ENCODE measurements around the gene MROH7.

DNA sequence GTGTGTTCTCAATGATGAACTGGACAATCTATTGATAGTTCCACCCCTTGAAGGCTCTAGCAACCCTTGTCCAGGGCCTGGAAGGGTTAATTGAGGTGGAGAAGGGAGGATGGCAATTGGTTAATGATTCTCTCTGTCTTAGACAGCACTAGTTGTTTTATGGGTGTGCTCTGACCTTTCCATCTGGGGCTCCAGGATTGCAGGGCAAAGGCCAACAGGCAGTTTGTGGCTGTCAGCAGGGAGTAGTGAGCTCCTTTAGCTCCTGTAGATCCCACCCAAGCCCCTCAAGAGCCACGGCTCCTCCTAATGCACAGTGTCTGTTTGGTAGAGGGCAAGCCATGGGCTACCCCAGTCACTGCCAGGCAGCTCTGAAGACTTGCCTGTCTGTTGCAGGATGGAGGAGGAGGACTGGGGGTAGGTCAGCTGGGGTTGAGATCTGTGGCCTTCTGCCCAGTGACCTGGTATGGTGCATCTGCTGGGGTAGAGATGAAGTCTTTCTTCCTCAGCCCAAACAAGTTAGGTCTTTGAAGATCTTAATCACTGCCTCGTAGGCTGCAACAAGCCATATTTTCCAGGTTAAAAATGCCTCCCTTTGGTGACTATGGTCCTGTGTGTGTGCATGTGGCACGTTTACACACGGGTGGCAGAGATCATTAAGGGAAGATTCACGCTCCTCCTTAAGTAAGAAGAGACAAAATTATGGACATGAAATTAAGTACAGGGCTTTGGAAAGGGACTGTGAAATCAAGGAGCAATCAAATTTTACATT lies 7.7 kb downstream of the MROH7 start:
- TF ChIP-seq, protein P1, sequence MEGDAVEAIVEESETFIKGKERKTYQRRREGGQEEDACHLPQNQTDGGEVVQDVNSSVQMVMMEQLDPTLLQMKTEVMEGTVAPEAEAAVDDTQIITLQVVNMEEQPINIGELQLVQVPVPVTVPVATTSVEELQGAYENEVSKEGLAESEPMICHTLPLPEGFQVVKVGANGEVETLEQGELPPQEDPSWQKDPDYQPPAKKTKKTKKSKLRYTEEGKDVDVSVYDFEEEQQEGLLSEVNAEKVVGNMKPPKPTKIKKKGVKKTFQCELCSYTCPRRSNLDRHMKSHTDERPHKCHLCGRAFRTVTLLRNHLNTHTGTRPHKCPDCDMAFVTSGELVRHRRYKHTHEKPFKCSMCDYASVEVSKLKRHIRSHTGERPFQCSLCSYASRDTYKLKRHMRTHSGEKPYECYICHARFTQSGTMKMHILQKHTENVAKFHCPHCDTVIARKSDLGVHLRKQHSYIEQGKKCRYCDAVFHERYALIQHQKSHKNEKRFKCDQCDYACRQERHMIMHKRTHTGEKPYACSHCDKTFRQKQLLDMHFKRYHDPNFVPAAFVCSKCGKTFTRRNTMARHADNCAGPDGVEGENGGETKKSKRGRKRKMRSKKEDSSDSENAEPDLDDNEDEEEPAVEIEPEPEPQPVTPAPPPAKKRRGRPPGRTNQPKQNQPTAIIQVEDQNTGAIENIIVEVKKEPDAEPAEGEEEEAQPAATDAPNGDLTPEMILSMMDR (IDR thresholded peaks at IDR 0.05): no peak
- peak in 1 of 2 donors; percentile 44 for TF ChIP-seq POLR2A (IDR thresholded peaks at IDR 0.05)
